IMR-90 (cell line): ENCODE data around the gene SEC16A. TPM values are rescaled to one million over a fixed set of nuclear protein-coding genes. Genes with fewer than 3 reads are reported as not detected.

Experiments
- ATAC-seq: fragments of 200-7000 bp; cut with Tn5 transposase; 2 replicates; pipeline ENCODE4 v1.9.1; 2020; ENCODE audit warnings: low read depth, mild to moderate bottlenecking, moderate library complexity
- BruUV-seq: library from RNA; stranded (reverse); fragments of 400-500 nt; replicated peaks from 2 replicates; lab custom pipeline; 2021; lab: Mats Ljungman, UMichigan
- CTCF ChIA-PET: fragments of 300-600 bp; formaldehyde crosslinking; extraction: SDS; loops from one replicate; lab custom pipeline; 2021; ENCODE audit warnings: antibody characterized with exemption; lab: Yijun Ruan, JAX
- POLR2A ChIA-PET: fragments of 300-600 bp; sonication (Branson Sonifier 250); formaldehyde crosslinking; loops from one replicate; lab custom pipeline; 2022; ENCODE audit warnings: antibody characterized with exemption; ENCODE audit not compliant: unreplicated experiment; lab: Charles Lee
- DNase-seq: peaks from one replicate; pipeline ENCODE4 v3.0.0; 2013
- H2AFZ ChIP-seq: replicated peaks from 2 replicates; pipeline ENCODE3; 2013; ENCODE audit warnings: low read length, mild to moderate bottlenecking; ENCODE audit not compliant: poor library complexity
- H2AK5ac ChIP-seq: 2 replicates; pipeline ENCODE4 v1.6.1; 2013; ENCODE audit warnings: low read depth, low read length, inconsistent platforms
- H2AK9ac ChIP-seq: replicated peaks from 2 replicates; pipeline ENCODE3; 2013; ENCODE audit warnings: mild to moderate bottlenecking, low read depth, low read length, moderate library complexity; ENCODE audit not compliant: poor library complexity
- H2BK120ac ChIP-seq: 2 replicates; pipeline ENCODE4 v1.6.1; 2013; ENCODE audit warnings: low read depth, low read length, inconsistent platforms
- H2BK15ac ChIP-seq: 3 replicates; pipeline ENCODE4 v1.6.1; 2013; ENCODE audit warnings: low read depth, low read length, inconsistent platforms
- H2BK20ac ChIP-seq: 2 replicates; pipeline ENCODE4 v1.6.1; 2013; ENCODE audit warnings: low read depth, mild to moderate bottlenecking, inconsistent platforms, low read length, moderate library complexity
- H2BK5ac ChIP-seq: 2 replicates; pipeline ENCODE4 v1.6.1; 2013; ENCODE audit warnings: mild to moderate bottlenecking, low read depth, low read length, inconsistent platforms; ENCODE audit not compliant: poor library complexity, severe bottlenecking
- H3K14ac ChIP-seq: replicated peaks from 2 replicates; pipeline ENCODE4 v1.6.1; 2013; ENCODE audit warnings: low read depth, low read length, inconsistent platforms
- H3K18ac ChIP-seq: 2 replicates; pipeline ENCODE4 v1.6.1; 2013; ENCODE audit warnings: low read depth, low read length, control low read depth
- H3K23ac ChIP-seq: 2 replicates; pipeline ENCODE4 v1.6.1; 2013; ENCODE audit warnings: low read depth, low read length, inconsistent platforms
- H3K27ac ChIP-seq: 2 replicates; pipeline ENCODE4 v1.5.1; 2013; ENCODE audit warnings: mild to moderate bottlenecking, control low read depth, low read length; ENCODE audit not compliant: insufficient read depth
- H3K27me3 ChIP-seq: 2 replicates; pipeline ENCODE4 v1.6.1; 2013; ENCODE audit warnings: low read length; ENCODE audit not compliant: control insufficient read depth, insufficient read depth
- H3K36me3 ChIP-seq: 2 replicates; pipeline ENCODE4 v1.6.1; 2013; ENCODE audit warnings: low read length, mixed read lengths; ENCODE audit not compliant: control insufficient read depth, insufficient read depth
- H3K4ac ChIP-seq: 2 replicates; pipeline ENCODE4 v1.6.1; 2013; ENCODE audit warnings: low read depth, low read length, inconsistent platforms
- H3K4me1 ChIP-seq: 2 replicates; pipeline ENCODE4 v1.6.1; 2013; ENCODE audit warnings: low read length, mixed read lengths; ENCODE audit not compliant: control insufficient read depth, insufficient read depth
- H3K4me2 ChIP-seq: 2 replicates; pipeline ENCODE4 v1.6.1; 2013; ENCODE audit warnings: low read depth, mild to moderate bottlenecking, control low read depth, low read length, moderate library complexity
- H3K4me3 ChIP-seq: 2 replicates; pipeline ENCODE4 v1.5.1; 2013; ENCODE audit warnings: low read depth, mild to moderate bottlenecking, control low read depth, low read length, moderate library complexity; ENCODE audit not compliant: insufficient read depth
- H3K56ac ChIP-seq: 2 replicates; pipeline ENCODE4 v1.6.1; 2013; ENCODE audit warnings: low read length, inconsistent platforms; ENCODE audit not compliant: insufficient read depth; ENCODE audit errors: extremely low read depth
- H3K79me1 ChIP-seq, 2 experiments: 2 replicates each; pipeline ENCODE4 v1.6.1; 2013; ENCODE audit warnings: low read length in 2 of 2, inconsistent platforms in 1 of 2, low read depth in 1 of 2
- H3K9ac ChIP-seq: 2 replicates; pipeline ENCODE4 v1.6.1; 2013; ENCODE audit warnings: low read depth, low read length, control low read depth
- H3K9me1 ChIP-seq: 2 replicates; pipeline ENCODE4 v1.6.1; 2013; ENCODE audit warnings: low read length, inconsistent platforms; ENCODE audit not compliant: insufficient read depth
- H3K9me3 ChIP-seq: 2 replicates; pipeline ENCODE4 v1.6.1; 2013; ENCODE audit warnings: low read length; ENCODE audit not compliant: control insufficient read depth, insufficient read depth
- H4K20me1 ChIP-seq: 2 replicates; pipeline ENCODE4 v1.6.1; 2013; ENCODE audit warnings: low read length, inconsistent platforms; ENCODE audit not compliant: insufficient read depth
- H4K5ac ChIP-seq: 2 replicates; pipeline ENCODE4 v1.6.1; 2013; ENCODE audit warnings: mild to moderate bottlenecking, low read depth, low read length, control low read depth
- H4K8ac ChIP-seq, 2 experiments: 2 replicates each; pipeline ENCODE4 v1.6.1; 2013; ENCODE audit warnings: low read depth in 2 of 2, low read length in 2 of 2, control low read depth in 1 of 2, inconsistent platforms in 1 of 2
- H4K91ac ChIP-seq: 2 replicates; pipeline ENCODE4 v1.6.1; 2013; ENCODE audit warnings: low read depth, low read length, inconsistent platforms; ENCODE audit not compliant: insufficient read depth
- BHLHE40 ChIP-seq: fragments of 150-350 bp; IDR thresholded peaks from 2 replicates; pipeline ENCODE4 v1.6.1; 2016; ENCODE audit warnings: mild to moderate bottlenecking, low read depth, low read length
- CHD1 ChIP-seq: IDR thresholded peaks from 2 replicates; pipeline ENCODE4 v1.6.1; 2012; ENCODE audit warnings: low read depth, low read length, improper control_type of control experiment
- CTCF ChIP-seq: conservative IDR thresholded peaks from 2 replicates; pipeline ENCODE4 v1.5.1; 2012; ENCODE audit warnings: mild to moderate bottlenecking, low read depth, low read length, improper control_type of control experiment
- ELK1 ChIP-seq: fragments of 150-350 bp; IDR thresholded peaks from 2 replicates; pipeline ENCODE4 v1.6.1; 2016; ENCODE audit warnings: low read depth, mild to moderate bottlenecking, low read length, moderate library complexity, borderline replicate concordance
- MXI1 ChIP-seq: IDR thresholded peaks from 2 replicates; pipeline ENCODE4 v1.6.1; 2012; ENCODE audit warnings: low read depth, mild to moderate bottlenecking, low read length, moderate library complexity, borderline replicate concordance
- RCOR1 ChIP-seq: IDR thresholded peaks from 2 replicates; pipeline ENCODE4 v1.6.1; 2012; ENCODE audit warnings: mild to moderate bottlenecking, low read length, improper control_type of control experiment; ENCODE audit not compliant: insufficient replicate concordance
- RFX5 ChIP-seq: IDR thresholded peaks from 2 replicates; pipeline ENCODE4 v1.8.0; 2012; ENCODE audit warnings: low read depth, mild to moderate bottlenecking, low read length, moderate library complexity
- WGBS, 2 experiments: methylation state at CpG; one replicate each; pipeline versions ENCODE4 v1.1.5 to v1.1.7; 2013; ENCODE audit warnings: missing lambda C conversion rate in 2 of 2; ENCODE audit not compliant: insufficient read length in 1 of 2; ENCODE audit errors: extremely low coverage in 2 of 2; 5-methylcytosine and 5-hydroxymethylcytosine counted together
- dilution Hi-C: fragments of 300-500 bp; cut with HindIII; formaldehyde crosslinking; loops from one replicate; pipeline ENCODE4 v1.14.3; 2018; ENCODE audit warnings: low sequenced_read_pairs; ENCODE audit not compliant: unreplicated experiment
- in situ Hi-C: fragments of 300-500 bp; cut with MboI; formaldehyde crosslinking; loops from 3 replicates; pipeline ENCODE4 v1.14.3; 2019; ENCODE audit warnings: low sequenced_read_pairs, inconsistent platforms, mixed read lengths
- intact Hi-C: fragments of 100-400 bp; cut with micrococcal nuclease; formaldehyde crosslinking; loops from 2 replicates; pipeline ENCODE4 v1.10.0; 2022
- polyA plus RNA-seq, 3 experiments: library from polyadenylated mRNA; depleted of rRNA; stranded (reverse); fragments of >200 nt; gene quantifications; 2 replicates each; pipeline ENCODE4 v1.2.3, GENCODE V29; 2012; ENCODE audit warnings: low replicate concordance in 1 of 3
- total RNA-seq: library from RNA; depleted of rRNA; stranded (reverse); fragments of >200 nt; gene quantifications from 2 replicates; pipeline ENCODE4 v1.2.3, GENCODE V29; 2012

Gene SEC16A
- total and polyA plus RNA-seq, 2 of the 4 experiments (the other 2 are of a cell fraction), result 12.2 to 48.1 TPM

GRCh38 chr9:136501686-136502085, 18.8 kb upstream of the SEC16A start:
- Histone ChIP-seq H3K9me3 (no peaks in the 10 kb centered on the region), H3K27me3 (no peaks in the 10 kb centered on the region), H3K79me1 (no peaks in the 10 kb centered on the region), H3K9ac (no peak overlapping the region), H4K5ac (no peak overlapping the region), H3K4ac (no peak overlapping the region), H3K4me1 (no peaks in the 10 kb centered on the region), H4K91ac (no peak overlapping the region), H3K18ac (no peak overlapping the region), H4K8ac (no peak overlapping the region), H2AK5ac (no peak overlapping the region), H2BK5ac (no peak overlapping the region), H2AFZ (no peak overlapping the region), H2BK20ac (no peak overlapping the region), H3K14ac (no peak overlapping the region), H2BK120ac (no peak overlapping the region), H4K20me1 (no peaks in the 10 kb centered on the region), H3K27ac (no peak overlapping the region), H3K4me3 (no peak overlapping the region), H3K4me2 (no peak overlapping the region), H3K23ac (no peak overlapping the region), H3K9me1 (no peaks in the 10 kb centered on the region), H3K36me3 (peaks cover 79% of the 10 kb centered on the region), H2BK15ac (no peak overlapping the region), H2AK9ac (no peak overlapping the region), H3K56ac (no peak overlapping the region)
- POLR2A ChIA-PET, result no interaction called here
- intact Hi-C loops (no loop called here), in situ Hi-C loops (no loop called here), dilution Hi-C loops (no loop called here)
- ATAC-seq, result no peak
- CTCF ChIA-PET, result no interaction called here
- no TSS peak for BruUV-seq
- TF ChIP-seq RFX5, result no peak
- TF ChIP-seq CTCF, result no peak
- no peak for TF ChIP-seq RCOR1
- TF ChIP-seq CHD1, result no peak
- no peak for TF ChIP-seq ELK1
- no peak for TF ChIP-seq BHLHE40
- no peak for TF ChIP-seq MXI1
- 96% methylated on average over 13 of the region's 23 CpGs; no CpG with 5 or more reads in 1 of the 2 experiments for WGBS, 2 experiments
- DNase-seq, result no peak
